NCI-H1930 (cell line): Measurements from ENCODE around the gene NHS.

Source experiments
- DNase-seq, 2 experiments: peaks; one replicate each; lab custom pipeline; 2025; lab: John Stamatoyannopoulos, UW

Gene NHS

DNA sequence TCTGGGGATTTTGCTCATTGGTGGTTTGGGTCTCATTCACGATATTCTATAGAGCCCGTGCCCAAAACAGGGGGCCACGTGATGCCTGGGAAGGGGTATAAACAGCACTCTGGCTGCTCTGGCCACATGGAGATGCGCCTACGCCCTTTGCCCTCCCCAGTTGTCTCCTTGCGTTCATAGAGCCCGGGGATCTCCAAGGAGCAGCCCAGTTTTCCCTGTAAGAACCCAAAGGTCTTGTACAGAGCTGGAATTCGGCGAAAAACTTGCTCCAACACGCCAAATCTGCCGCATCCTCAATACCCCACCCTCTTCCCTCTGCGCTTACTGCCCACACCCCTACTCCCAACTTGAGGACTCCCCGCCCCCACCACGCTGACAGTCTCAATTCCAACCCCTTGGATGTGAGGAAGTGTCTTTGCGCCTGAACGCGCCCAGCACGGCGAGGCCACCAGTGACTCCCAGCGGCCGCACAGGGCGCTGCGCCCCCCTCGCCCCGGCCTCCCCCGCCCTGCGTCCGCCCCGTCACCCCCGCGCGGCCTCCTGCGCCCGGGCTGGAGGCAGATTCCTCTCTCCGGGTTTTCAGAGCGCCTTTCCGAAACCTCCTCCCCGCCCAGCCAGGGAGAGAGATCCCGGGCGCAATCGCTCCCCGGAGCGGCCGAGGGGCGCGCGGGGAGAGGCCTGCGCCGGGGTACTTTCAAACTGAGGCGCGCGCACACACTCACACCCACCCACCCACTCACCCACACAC, at the start of gene NHS:
NHS (plus strand) TSS at position 582 of the 748 bp plus-strand sequence. CDS start 558 bp downstream, outside the sequence.
- DNase-seq = peak; percentile 67 to 79

DNA sequence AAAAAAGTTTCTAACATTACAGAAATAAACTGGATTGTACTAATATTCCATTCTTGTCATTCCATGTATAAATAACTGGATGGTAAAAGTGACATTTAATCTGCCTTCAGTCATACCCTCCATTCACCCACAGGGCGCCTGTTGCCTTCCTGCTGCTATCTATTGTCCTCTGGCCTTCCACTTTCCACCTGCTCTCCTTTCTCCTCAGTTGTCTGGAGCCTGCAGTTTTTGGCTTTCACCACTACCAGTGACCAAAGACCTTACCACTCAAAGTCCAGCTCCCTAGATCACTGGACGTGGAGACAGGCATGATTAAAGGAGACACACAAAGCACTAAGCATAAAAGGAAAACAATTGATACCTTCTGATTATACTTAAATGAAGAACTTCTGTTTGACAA, 46.2 kb upstream of the NHS start:
- no peak for DNase-seq

DNA sequence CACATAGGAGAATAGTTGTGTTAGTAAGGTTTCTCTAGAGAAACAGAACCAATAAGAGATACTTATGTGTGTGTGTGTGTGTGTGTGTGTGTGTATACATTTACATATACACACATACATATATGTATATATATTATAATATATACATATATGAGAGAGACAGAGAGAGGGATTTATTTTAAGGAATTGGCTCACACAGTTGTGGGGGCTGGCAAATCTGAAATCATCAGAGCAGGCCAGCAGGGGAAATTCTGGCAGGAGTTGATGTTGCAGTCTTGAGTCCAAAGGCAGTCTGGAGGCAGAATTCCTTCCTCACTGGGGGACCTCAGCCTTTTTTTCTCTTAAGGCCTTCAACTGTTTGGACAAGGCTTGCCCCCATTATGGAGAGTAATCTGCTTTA, 38.6 kb upstream of the NHS start:
- no peak for DNase-seq

DNA sequence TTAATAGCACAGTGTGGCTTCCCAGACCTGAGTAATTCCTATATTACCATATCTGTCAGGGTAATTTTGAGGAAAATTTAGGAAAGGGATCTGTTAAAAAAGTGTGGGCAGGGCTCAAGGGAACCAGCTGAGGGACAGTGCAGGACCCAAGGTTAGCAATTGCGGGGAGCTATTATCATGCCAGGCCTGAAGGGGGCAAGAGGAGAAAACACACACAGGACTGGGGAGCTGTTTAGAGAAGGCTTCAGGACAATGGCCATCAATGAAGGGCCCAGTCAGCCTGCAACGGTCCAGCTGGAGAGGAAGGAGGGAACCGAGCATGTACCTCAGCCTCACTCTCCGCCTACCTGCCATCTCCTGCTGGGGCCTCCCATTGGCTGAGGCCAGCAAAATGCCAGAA, 19.0 kb upstream of the NHS start:
- DNase-seq = no peak

DNA sequence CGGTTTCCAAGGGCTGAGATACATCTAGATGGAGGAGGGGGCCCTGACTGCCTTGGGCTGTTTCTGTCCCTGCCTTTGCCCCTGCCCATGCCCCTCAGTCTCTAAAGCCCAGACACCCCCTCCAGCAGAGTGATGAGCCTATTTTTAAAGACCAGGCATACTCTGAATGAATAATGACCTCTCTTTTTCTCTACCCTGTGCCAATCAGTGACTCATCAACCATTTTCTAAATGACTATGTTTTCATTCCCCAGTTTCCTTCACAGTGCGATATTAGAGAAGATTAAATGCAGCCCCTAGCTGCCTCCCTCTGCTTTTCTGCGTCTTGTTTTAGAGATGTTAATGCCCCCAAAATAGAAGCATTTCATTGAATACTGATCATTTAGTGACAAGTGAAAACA, 15.5 kb upstream of the NHS start:
- DNase-seq = no peak

DNA sequence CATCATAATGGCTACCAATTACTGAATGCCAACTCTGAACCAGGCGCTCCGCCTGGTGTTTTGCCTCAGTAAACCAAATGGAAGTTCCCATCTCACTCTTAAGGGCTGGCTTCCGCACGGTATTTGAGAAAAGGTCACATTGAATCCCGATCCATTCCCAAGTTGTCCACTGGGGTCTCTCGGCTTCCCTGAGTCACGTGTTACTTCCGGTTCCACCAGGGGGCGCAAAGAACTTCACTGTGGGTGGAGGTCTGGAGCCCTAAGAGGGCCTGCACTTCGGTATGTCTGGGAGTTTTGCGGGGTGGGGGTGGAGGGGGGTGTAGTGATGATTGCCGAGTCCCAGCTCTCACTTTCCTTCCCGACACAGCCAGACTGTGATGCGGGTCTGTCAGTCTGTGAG, 13.4 kb upstream of the NHS start:
- DNase-seq = peak in 1 of 2 experiments; percentile 2

DNA sequence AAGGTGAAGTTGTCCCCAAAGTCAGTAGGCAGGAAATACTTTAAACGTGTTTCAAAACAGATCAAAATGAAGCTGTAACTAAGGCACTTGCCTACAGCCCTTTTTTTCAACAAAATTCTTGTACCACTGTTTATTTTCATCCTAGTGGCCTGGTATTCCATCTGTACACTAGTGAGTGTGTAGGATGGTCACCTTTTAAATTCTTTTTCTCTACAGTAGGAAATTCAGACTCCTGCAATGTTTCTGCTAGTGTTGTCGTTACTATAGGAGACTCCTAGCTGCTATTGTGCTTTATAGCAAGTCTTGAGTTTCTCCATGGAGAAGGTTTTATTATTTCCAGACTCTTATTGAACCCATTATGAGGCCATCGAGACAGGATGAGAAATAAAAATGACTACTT, 7.0 kb upstream of the NHS start:
- DNase-seq = no peak

DNA sequence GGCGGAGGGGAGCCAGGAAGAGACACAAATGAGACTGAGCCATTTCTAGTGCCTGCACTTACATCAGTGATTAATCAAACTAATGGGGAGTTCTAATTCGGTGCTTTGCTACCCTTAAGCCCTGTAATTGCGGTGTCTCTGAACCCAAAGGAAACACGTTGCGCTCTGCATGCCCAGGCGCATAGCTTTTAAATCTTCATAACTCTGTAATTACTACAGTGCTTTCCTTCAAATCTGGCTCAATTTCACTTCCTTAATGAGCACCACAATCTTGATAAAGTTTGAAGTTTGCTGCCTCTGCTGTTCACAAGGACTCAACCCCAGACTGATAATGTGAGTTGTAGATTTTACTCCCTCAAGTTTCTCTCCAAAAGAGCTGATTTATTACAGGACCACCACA, 5.7 kb upstream of the NHS start:
- DNase-seq = no peak

DNA sequence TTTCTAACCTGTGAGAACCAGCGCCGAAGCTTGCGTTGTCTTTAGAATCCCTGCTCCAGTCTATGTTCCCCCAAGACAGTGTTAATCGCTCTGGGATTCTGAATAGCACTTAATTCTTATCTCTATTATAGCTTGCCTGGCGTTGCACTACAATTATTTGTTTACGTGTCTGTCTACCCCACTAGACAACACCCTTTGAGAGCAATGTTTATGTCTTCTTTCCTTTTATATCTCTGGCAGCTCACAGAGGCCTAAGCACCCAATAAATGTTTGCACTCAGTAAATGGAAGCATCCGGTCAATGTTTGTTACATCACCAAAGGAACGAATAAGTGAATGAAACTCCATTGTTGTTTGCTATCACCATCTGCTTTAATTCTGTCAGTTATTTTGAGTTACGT, 4.8 kb upstream of the NHS start:
- DNase-seq = no peak

DNA sequence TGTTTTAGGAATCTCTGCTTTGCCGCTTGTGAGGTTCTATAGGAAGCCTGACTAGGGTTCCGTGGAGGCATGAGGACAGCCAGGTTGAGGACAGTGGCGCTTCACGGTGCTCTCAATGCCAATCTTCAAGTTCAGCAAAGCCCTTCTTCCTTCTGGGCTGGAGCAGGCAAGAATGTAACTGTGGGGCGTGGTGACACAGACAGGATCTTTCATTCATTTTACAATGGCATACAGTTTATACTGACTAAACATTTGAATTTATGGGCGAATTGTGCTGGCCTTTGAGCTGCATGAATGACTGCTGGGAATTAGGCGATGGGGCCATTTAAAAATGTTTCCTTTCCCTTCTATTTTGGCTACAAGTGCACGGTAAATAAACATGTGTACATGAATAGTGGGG, 2.9 kb upstream of the NHS start:
- no peak for DNase-seq

DNA sequence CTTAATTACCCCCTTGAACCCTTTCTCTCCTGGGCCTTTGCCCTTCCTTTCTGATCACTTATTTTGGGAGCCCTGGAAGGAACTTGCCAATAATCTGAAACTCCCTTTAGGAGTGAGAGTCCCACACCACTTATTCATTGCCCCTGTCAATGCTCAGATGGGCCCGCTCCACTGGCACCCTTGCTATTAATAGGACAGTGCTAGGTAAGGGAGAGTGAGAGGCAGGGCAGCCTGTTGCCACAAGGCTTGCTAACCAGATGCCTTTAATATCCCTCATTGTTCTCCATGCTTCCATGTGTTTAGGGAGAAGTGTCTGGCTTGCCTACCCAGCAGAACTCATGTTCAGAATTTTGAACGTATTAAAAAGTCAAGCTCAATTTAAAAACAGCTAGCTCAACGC, 1.7 kb upstream of the NHS start:
- DNase-seq = no peak

DNA sequence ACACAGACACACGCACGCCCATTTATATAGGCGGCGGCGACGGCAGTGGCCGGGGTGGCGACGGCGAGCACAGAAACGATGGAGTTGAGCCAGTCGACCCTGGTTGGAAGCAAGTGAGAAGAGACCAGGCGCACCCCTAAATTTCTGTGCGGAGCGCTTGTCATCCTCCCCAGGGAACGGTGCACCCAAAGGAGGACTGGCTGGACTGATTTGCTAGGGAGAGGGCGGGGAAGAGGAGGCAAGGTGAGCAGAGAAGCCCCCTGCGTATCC, 302 bp downstream of the NHS start:
- no peak for DNase-seq

DNA sequence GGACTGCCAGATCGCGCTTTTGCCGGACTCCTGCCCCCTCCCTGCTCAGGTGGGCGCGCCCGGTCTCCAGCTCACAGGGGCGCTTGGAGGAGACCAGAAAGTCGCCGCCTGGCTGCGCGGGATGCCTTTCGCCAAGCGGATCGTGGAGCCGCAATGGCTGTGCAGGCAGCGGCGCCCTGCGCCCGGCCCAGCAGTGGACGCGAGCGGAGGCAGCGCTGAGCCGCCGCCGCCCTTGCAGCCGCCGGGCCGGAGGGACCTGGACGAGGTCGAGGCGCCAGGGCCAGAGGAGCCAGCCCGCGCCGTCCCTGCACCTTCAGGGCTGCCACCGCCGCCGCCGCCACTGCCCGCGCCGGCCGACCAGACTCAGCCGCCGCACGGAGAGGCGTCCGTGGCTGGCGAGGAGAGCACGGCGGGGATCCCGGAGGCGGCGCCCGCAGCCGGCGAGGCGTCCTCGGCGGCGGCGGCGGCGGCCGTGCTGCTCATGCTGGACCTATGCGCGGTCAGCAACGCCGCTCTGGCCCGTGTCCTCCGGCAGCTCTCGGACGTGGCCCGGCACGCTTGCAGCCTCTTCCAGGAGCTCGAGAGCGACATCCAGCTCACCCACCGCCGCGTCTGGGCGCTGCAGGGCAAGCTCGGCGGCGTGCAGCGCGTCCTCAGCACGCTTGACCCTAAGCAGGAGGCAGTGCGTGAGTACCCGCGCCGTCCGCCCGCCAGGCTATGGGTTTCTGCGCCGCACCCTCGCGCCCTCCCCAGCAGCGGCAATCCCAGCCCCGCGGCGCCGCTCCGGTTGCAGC, 834 bp downstream of the NHS start:
- peak; percentile 24 to 25 for DNase-seq

DNA sequence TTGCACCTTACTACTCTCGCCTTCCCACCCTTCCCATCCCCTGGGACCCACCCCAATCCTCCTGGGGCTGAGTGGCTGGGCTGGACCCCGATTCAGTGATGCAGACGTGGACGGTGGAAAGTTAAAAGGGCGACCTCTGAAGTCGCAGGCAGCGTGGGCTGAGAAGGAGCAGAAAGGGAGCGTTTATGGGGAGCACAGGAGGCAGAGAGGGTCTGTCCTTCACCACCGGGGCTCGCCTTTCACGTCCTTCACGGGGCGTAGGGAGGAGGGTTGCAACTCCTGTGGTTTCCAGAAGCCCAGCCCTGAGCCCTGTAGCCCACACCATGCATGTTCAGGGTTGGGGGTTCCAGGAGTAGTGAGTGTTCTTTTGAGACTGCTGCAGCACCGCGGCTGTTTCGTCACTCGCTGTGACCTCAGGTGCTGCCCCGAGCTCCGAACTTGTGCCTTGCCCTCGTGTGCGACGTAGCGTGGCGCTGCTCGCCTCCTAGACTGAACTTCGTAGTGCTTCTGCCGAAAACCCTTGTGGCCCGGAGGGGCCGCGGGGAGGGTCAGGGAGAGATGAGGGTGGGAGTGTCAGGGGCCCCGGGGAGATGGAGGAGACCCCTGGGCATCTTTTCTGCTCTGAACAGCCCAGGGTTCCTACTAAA, 1.6 kb downstream of the NHS start:
- DNase-seq = peak in 1 of 2 experiments; percentile 23

DNA sequence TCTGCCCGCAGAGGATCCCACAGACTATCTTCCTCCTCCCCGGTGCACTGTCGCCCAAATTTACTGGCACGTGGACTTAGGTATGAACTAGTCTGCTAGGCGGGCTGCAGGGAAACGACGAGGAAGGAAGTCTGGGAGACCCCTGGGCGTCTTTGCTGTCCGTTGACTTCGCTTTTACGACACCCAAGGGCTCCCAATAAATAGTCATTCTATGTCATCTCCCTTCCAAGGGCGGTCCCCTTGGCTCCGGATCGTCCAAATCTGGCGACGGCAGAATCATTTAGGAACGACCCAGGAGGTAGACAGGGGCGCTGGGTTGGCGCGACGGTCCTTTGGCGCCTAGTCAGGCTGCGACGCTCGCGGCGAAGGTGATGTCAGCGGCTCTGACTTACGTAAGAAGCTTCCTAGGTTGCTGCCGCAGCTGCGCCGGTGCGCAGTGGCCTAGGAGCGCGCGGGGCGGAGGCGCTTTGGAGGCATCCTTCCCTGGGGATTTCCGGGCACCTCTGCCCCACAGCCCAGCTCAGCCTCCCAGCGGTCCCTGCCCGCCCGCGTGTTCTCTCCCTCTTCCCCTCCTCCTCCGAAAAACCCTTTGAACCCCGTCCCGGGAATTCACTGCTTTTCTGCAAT, 2.2 kb downstream of the NHS start:
- DNase-seq = peak; percentile 33 to 62

DNA sequence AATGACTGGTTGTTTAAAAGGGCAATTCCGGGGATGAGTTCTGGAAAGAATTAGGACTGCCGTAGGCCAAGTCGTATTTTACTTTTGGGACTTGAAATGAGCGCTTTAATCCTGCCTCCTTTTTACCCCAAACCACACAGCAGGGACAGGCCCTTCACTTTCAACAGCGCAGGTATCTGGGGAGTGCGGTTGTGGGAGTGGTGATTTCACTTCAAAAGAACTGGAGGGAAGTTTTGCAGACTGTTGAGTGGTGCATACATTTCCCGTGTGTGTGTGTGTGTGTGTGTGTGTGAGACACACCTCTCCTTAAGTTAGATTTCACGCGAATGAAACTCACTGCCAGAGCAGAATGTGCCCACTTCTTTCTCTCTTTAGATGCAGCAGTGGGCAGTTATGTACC, 2.8 kb downstream of the NHS start:
- no peak for DNase-seq

DNA sequence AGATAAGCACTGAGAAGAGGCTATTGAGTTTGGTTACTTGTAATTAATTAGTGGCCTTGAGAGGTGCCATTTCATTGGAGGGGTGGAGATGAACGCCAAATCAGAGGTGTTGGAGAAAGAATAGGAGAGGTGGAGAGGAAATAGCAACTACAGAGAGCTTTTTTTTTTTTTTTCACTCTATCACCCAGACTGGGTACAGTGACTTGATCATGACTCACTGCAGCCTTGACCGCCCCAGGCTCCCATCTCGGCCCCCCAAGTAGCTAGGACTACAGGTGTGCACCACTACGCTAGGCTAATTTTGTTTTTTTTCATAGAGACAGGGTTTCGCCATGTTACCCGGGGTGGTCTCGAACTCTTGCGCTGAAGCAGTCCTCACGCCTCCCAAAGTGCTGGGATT, 5.2 kb downstream of the NHS start:
- no peak for DNase-seq

DNA sequence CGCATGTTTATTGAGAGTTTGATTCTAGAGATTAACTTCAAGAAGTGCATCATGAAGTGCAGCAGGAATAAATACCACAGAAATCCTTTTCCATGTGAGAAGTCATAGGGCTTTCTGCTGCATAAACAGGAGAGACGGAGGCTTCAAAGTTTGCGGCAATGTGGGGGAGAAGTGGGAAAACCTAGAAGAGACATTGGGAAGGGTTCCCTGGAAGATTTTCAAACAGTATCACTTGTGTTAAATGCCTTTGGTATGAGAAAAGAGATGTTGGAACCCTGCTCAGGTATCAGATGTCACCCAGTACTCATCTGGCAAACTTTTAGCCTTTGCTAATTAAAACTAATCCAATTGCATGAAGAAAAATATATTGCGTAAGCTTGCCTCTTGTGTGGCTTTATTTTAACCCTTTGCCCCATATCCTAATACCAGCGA, 15.4 kb downstream of the NHS start:
- DNase-seq = no peak

DNA sequence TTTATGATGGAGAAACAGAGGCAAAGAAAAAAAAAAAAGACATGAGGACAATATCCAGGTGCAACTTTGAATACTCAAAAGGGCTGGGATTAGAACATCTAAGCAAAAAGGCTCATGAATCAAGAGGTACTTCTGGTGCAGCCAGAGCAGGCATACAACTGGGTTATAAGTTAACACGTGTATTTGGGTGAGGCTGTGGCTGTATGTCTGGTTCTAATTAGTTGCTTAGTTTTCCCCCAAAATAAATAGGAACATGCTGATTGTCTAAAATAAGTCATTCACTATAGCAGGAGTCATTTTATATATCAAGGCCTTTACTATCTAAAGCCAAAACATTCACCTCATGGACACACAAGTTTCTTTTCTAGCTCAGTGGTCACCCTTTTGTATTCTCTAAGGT, 20.2 kb downstream of the NHS start:
- DNase-seq = no peak

DNA sequence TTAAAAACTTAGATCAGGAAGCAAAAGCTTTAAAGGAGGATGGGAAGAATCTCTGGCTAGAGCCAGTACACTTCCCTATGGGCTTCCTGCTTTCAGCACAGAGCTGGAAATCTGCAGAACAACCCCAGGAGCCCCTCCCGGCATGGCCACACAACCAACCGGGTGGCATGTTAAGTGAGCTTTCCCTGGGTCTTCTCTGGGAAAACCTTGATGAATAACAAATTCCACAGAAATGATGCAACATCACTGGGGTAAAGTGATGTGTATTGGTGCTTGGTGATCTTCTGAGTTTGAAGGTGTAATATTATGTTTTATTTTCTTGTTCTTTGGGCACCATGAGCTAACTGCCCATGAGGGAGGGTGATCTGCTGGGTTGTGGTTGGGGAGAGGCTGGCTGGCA, 22.1 kb downstream of the NHS start:
- DNase-seq = no peak

DNA sequence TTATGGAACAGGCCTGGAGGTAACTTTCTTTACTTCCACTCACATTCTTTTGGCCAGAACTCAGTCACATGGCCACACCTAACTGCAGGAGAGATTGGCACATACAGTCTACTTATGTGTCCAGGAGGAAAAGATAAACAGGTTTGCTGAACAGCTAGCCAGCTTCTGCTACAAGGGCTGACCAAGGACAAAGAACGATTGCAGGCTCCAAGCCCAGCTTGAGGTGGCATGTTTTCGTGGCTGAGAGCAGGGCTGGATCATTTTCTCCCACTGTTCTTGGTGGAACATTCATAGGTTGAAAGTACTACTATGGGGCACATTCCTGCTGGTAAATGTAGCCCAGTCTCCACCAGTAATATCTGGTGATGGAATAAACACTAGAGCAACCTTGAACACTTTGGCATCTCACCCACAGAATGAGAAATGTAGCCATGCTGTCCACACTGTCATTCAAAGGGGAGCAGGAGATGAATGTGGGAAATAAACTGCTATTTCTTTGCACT, 28.2 kb downstream of the NHS start:
- no peak for DNase-seq

DNA sequence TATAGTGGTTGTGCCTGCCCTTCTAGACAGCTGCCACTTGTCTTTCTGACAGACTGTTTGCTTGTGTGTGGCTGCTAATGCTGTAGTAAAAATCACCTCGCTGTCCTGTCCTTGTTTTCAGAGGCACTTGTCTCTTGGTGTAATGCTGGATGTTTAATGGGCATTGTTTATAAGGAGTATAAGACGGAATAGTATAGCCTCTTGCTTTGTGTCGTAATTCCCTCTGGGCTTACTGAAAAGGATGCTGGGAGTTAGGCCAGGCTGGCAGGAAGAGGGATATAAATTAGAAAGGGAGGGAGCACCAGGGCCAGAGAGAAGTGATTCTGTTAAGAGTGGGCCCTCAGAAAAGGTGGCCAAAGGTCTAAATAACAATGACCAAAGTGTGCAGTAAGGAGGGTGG, 29.0 kb downstream of the NHS start:
- DNase-seq = no peak
